GM12875 (cell line): ENCODE results near the gene VAMP3.
"Not testable (repeated sequence)": the region's sequence is repeated elsewhere in the genome, so short reads cannot be mapped to it uniquely, and the experiment has no call there.

Experiments used
- H3K4me3 ChIP-seq: one replicate; pipeline ENCODE4 v1.5.1; 2011; ENCODE audit warnings: low read depth, low read length, control low read depth
- TF ChIP-seq, protein P1 (sequence below): IDR thresholded peaks from 2 replicates; pipeline ENCODE4 v1.5.1; 2011; ENCODE audit warnings: low read depth, mild to moderate bottlenecking, control low read depth, inconsistent platforms, low read length, moderate library complexity, borderline replicate concordance; ENCODE audit not compliant: insufficient read depth

The VAMP3 gene

DNA sequence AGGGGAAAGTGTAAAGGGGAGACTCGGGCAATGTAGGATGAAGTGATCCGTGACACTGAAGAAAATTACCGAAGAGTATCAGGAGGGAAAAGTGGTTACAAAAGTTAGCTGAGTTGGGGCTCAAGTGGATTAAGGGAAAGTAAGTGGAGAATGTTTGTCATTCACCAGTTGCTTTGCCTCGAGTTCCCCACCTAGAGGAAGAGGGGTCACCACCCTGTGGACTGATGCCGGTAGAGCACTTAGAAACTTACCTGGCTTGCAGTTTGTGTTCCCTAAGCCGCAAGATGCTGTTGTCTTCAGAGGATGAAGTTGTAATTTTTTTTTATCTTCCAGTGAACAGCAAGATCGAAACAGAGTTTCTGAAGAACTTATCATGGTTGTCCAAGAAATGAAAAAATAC is 14.0 kb downstream of the VAMP3 start:
- TF ChIP-seq, protein P1, sequence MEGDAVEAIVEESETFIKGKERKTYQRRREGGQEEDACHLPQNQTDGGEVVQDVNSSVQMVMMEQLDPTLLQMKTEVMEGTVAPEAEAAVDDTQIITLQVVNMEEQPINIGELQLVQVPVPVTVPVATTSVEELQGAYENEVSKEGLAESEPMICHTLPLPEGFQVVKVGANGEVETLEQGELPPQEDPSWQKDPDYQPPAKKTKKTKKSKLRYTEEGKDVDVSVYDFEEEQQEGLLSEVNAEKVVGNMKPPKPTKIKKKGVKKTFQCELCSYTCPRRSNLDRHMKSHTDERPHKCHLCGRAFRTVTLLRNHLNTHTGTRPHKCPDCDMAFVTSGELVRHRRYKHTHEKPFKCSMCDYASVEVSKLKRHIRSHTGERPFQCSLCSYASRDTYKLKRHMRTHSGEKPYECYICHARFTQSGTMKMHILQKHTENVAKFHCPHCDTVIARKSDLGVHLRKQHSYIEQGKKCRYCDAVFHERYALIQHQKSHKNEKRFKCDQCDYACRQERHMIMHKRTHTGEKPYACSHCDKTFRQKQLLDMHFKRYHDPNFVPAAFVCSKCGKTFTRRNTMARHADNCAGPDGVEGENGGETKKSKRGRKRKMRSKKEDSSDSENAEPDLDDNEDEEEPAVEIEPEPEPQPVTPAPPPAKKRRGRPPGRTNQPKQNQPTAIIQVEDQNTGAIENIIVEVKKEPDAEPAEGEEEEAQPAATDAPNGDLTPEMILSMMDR: no peak
- no peak overlapping the region for H3K4me3 ChIP-seq

DNA sequence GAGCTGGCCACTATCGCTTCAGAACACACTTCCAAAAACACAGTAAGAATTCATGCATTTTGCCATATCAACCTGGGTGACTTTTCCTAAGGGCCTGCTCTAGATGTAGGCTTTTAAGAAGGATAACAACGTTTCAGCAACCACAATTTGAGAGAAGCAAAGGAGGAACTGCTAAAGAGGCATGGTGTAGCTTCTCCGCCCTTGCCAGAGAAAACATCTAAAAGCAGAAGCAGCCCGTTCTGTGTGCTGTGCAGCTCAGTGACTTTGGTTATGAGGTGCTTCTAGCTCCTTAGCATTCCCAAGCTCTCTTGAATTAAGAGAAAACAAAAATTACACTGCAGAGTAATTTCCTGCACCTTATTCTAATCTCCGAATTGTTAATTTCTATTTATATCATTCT is 15.7 kb downstream of the VAMP3 start:
- no peak overlapping the region for H3K4me3 ChIP-seq
- TF ChIP-seq, protein P1: no peak

DNA sequence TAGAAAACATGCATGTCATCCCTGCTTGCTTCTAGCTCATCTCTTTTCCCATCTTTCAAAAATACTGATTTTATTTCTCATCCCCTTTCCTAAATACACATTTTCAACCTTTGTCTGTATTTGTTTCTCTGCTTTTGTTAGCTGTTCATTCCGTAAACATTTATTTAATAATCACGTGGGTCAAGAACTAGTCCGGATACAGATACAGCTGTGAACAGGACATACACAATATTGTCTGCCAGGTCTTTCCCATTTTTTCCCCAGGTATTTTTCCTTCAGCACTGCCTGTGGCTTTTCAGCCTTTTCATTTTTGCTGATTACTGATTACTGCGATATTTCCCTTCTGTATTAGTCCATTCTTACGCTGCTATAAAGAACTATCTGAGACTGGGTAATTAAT is 18.7 kb downstream of the VAMP3 start:
- no peak overlapping the region for H3K4me3 ChIP-seq
- TF ChIP-seq, protein P1: no peak

DNA sequence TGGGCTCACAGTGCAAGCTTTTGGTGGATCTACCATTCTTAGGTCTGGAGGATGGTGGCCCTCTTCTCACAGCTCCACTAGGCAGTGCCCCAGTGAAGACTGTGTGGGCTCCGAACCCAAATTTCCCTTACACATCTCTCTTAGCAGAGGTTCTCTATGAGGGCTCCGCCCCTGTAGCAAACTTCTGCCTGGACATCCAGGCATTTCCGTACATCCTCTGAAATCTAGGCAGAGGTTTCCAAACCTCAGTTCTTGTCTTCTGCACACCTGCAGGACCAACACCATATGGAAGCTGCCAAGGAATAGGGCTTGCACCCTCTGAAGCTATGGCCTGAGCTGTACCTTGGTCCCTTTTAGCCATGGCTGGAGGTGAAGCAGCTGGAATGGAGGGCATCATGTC is 19.9 kb downstream of the VAMP3 start:
- H3K4me3 ChIP-seq: not testable (repeated sequence)

DNA sequence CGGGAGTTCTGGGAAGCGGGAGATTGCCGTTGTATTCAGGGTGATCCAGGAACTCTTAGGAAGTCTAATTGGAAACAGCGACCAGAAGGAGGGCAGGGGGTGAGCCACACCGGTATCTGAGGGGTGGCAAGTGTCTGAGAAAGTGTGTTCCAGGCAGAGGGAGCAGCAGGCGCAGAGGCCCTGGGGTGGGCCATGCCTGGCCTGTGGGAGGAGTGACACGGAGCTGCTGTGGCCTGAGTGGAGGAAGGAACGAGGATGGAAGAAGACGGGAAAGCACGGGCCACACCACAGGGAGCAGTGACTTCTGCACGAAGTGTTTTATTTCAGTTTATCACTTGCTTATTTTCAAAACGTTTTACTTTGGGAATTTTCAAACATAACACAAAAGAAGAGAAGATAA is 24.3 kb downstream of the VAMP3 start:
- no peak overlapping the region for H3K4me3 ChIP-seq
- TF ChIP-seq, protein P1: no peak

DNA sequence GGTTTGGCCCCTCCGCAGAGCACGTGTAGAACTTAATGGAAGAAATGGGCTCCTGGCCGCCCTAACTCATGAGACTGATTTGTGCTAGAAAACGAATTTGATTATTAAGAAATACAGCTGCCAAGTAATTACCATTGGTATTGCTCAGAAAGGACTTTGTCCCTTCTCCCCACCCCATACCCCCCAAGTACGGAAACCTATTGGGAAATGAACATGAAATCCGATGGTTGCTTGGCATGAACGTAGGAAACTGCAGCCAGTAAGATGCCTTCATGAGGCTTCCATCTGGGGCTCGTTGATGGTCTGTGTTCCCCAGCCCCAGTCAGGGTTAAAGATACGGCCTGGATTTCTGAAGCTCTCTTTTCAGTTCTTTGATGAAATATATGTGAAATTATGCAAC is 34.4 kb downstream of the VAMP3 start:
- H3K4me3 ChIP-seq: no peak overlapping the region
- TF ChIP-seq, protein P1: no peak

- TF ChIP-seq, protein P1: peak; percentile 28; the same call in 1 of the 2 replicates
- no peak overlapping the region for H3K4me3 ChIP-seq
Observed at GRCh38 chr1:7808253-7808844, 37.3 kb downstream of the VAMP3 start.

GRCh38 chr1:7809742-7810141 is 38.6 kb downstream of the VAMP3 start:
- TF ChIP-seq, protein P1: no peak
- H3K4me3 ChIP-seq: no peak overlapping the region
